ENCODE results near the gene SYCE1L.

The SYCE1L gene

DNA sequence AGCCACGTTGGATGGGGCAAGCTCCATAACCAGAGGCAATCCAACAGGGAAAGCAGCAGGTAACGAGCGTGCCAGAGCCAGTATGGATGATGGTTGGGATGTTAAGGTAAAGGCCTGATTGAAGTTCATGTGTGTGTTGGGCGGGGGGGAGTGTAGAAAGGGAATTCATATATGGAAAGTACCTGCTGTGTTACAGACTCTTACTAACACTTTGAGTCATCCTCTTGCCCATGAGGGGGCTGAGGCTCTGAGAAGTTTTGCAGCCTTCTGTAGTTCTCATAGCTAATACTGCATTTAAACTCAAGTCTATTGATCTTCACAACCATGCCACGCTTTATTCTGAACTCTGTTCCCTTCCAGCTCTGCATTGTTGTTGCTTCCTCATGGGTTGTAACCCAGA is 28.5 kb downstream of the SYCE1L start:
- no peak overlapping the region for H3K4me2 ChIP-seq (ENCODE audit: low read length)
- TF ChIP-seq, protein P1, sequence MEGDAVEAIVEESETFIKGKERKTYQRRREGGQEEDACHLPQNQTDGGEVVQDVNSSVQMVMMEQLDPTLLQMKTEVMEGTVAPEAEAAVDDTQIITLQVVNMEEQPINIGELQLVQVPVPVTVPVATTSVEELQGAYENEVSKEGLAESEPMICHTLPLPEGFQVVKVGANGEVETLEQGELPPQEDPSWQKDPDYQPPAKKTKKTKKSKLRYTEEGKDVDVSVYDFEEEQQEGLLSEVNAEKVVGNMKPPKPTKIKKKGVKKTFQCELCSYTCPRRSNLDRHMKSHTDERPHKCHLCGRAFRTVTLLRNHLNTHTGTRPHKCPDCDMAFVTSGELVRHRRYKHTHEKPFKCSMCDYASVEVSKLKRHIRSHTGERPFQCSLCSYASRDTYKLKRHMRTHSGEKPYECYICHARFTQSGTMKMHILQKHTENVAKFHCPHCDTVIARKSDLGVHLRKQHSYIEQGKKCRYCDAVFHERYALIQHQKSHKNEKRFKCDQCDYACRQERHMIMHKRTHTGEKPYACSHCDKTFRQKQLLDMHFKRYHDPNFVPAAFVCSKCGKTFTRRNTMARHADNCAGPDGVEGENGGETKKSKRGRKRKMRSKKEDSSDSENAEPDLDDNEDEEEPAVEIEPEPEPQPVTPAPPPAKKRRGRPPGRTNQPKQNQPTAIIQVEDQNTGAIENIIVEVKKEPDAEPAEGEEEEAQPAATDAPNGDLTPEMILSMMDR (IDR thresholded peaks at IDR 0.05; ENCODE audit: low read length): no peak
- no peak for TF ChIP-seq EZH2 (IDR thresholded peaks at IDR 0.05; ENCODE audit: borderline replicate concordance, low read length)
- no peaks in the 10 kb centered on the region for H3K4me1 ChIP-seq (ENCODE audit: insufficient read depth, low read length, severe bottlenecking)
- no peaks in the 10 kb centered on the region for H3F3A ChIP-seq (ENCODE audit: insufficient read depth, low read length)
- no peak overlapping the region for H3K4me3 ChIP-seq (ENCODE audit: low read depth, low read length, poor library complexity, severe bottlenecking)
- no peaks in the 10 kb centered on the region for H4K20me1 ChIP-seq (ENCODE audit: insufficient read depth, low read length)
- no peaks in the 10 kb centered on the region for H3K79me2 ChIP-seq (ENCODE audit: insufficient read depth, low read length)
- H3K9me2 ChIP-seq (ENCODE audit: low read depth, low read length): no peaks in the 10 kb centered on the region
- H2AFZ ChIP-seq (ENCODE audit: low read length): no peak overlapping the region
- H3K36me3 ChIP-seq (ENCODE audit: insufficient read depth, low read length): no peaks in the 10 kb centered on the region
- no peak overlapping the region for H3K9ac ChIP-seq (ENCODE audit: low read length)
- no peaks in the 10 kb centered on the region for H3K9me3 ChIP-seq (ENCODE audit: low read length)
- no peak overlapping the region for H3K27ac ChIP-seq (ENCODE audit: low read depth, low read length, poor library complexity, severe bottlenecking)
- H3K27me3 ChIP-seq (ENCODE audit: insufficient read depth, low read length): no peaks in the 10 kb centered on the region

DNA sequence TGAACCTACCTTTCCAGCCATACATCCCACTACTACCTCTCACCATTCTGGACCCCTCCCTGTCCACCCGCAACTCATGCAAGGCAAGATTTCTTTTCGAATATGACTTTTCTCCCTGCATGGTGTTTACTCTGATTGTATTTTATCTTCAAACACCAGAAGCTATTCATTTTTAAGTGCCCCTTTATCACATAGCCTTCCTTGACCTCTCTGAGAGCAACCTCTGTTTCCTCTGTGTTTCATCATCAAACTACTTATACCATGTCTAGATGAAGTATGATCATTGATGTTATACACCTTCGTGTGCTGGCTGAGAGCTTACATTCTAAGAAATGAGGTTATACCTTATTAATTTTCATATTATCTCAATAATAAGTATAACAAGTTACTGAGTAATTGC is 31.8 kb downstream of the SYCE1L start:
- Histone ChIP-seq H3K79me2 (ENCODE audit: insufficient read depth, low read length) (no peaks in the 10 kb centered on the region), H3K4me1 (ENCODE audit: insufficient read depth, low read length, severe bottlenecking) (no peaks in the 10 kb centered on the region), H3K9me3 (ENCODE audit: low read length) (no peaks in the 10 kb centered on the region), H4K20me1 (ENCODE audit: insufficient read depth, low read length) (no peaks in the 10 kb centered on the region), H3F3A (ENCODE audit: insufficient read depth, low read length) (no peaks in the 10 kb centered on the region), H3K4me3 (ENCODE audit: low read depth, low read length, poor library complexity, severe bottlenecking) (no peak overlapping the region), H3K27ac (ENCODE audit: low read depth, low read length, poor library complexity, severe bottlenecking) (no peak overlapping the region), H3K4me2 (ENCODE audit: low read length) (no peak overlapping the region), H2AFZ (ENCODE audit: low read length) (no peak overlapping the region), H3K9ac (ENCODE audit: low read length) (no peak overlapping the region), H3K27me3 (ENCODE audit: insufficient read depth, low read length) (no peaks in the 10 kb centered on the region), H3K36me3 (ENCODE audit: insufficient read depth, low read length) (no peaks in the 10 kb centered on the region), H3K9me2 (ENCODE audit: low read depth, low read length) (no peaks in the 10 kb centered on the region)
- TF ChIP-seq EZH2 (IDR thresholded peaks at IDR 0.05; ENCODE audit: borderline replicate concordance, low read length): no peak
- TF ChIP-seq, protein P1 (IDR thresholded peaks at IDR 0.05; ENCODE audit: low read length): no peak

DNA sequence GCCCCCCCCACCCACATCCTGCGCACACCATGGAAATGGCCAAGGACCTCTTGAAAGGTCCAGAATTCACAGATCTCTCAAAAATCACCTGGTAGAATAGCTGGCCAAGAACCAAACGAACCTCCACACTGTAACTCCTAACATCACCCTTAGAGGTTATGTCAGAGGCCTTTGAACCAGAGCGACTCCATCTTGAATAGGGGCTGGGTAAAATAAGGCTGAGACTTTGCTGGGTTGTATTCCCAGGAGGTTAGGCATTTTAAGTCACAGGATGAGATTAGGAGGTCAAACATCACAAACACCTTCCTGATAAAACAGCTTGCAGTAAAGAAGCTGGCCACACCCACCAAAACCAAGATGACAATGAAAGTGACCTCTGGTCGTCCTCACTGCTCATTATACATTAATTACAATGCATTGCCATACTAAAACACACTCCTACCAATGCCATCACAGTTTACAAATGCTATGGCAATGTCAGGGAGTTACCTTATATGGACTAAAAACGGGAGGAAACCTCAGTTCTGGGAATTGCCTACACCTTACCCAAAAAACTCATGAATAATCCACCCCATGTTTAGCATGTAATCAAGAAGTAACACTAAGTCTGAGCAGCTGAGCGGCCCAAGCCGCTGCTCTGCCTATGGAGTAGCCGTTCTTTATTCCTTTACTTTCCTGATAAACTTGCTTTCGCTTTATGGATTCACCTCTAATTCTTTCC is 34.8 kb downstream of the SYCE1L start:
- Histone ChIP-seq H3K27me3 (ENCODE audit: insufficient read depth, low read length) (no peaks in the 10 kb centered on the region), H3K4me3 (ENCODE audit: low read depth, low read length, poor library complexity, severe bottlenecking) (no peak overlapping the region), H3K4me1 (ENCODE audit: insufficient read depth, low read length, severe bottlenecking) (no peaks in the 10 kb centered on the region), H3K9me2 (ENCODE audit: low read depth, low read length) (no peaks in the 10 kb centered on the region), H2AFZ (ENCODE audit: low read length) (no peak overlapping the region), H3K4me2 (ENCODE audit: low read length) (no peak overlapping the region), H3F3A (ENCODE audit: insufficient read depth, low read length) (no peaks in the 10 kb centered on the region), H3K27ac (ENCODE audit: low read depth, low read length, poor library complexity, severe bottlenecking) (no peak overlapping the region), H3K9ac (ENCODE audit: low read length) (no peak overlapping the region), H3K79me2 (ENCODE audit: insufficient read depth, low read length) (no peaks in the 10 kb centered on the region), H4K20me1 (ENCODE audit: insufficient read depth, low read length) (no peaks in the 10 kb centered on the region), H3K36me3 (ENCODE audit: insufficient read depth, low read length) (no peaks in the 10 kb centered on the region), H3K9me3 (ENCODE audit: low read length) (no peaks in the 10 kb centered on the region)
- no peak for TF ChIP-seq EZH2 (IDR thresholded peaks at IDR 0.05; ENCODE audit: borderline replicate concordance, low read length)
- TF ChIP-seq, protein P1 (IDR thresholded peaks at IDR 0.05; ENCODE audit: low read length): no peak

All from OCI-LY1 (cell line).